ENCODE results near the gene FAM53B.

DNA sequence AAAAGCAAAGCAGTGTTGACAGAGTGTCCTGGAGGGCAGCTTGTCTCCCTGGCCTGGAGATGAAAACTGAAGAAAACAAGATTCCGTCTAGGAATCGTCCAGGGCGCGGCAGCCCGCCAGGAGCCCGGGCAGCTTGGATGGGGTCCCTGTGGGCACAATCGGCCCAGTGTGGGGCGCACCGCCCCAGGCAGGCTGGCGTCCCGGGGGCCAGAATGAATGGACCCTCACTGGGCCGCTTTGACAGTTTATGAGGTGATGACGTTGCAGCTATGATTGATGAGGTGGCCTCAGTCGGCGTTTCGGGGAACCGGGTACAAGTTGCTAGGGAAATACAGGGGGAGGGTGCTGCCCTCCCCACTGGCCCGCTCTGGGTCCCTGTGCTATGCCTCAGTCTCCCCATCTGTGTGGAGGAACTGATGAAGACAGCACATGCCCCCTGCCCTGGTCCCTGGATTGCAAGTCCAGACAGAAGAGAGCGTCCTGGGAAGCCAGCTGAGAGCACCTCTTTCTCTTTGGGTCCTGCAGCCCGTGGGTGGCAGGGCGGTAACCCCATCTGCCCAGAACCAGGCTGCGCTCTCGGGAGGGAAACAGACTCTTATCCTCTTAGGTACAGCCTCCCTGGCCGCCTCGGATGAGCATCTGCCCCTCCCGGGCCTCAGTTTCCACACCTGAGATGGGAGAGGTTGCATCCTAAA lies 151.3 kb downstream of the FAM53B start:
- TF ChIP-seq, protein P1, sequence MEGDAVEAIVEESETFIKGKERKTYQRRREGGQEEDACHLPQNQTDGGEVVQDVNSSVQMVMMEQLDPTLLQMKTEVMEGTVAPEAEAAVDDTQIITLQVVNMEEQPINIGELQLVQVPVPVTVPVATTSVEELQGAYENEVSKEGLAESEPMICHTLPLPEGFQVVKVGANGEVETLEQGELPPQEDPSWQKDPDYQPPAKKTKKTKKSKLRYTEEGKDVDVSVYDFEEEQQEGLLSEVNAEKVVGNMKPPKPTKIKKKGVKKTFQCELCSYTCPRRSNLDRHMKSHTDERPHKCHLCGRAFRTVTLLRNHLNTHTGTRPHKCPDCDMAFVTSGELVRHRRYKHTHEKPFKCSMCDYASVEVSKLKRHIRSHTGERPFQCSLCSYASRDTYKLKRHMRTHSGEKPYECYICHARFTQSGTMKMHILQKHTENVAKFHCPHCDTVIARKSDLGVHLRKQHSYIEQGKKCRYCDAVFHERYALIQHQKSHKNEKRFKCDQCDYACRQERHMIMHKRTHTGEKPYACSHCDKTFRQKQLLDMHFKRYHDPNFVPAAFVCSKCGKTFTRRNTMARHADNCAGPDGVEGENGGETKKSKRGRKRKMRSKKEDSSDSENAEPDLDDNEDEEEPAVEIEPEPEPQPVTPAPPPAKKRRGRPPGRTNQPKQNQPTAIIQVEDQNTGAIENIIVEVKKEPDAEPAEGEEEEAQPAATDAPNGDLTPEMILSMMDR (IDR thresholded peaks at IDR 0.05): no peak
- no peak for TF ChIP-seq ZFX (IDR thresholded peaks at IDR 0.05; ENCODE audit: borderline replicate concordance)

Data from 22Rv1 (cell line).